ENCODE results near the gene GPER1. TPM values are rescaled to one million over a fixed set of nuclear protein-coding genes. Genes with fewer than 3 reads are reported as not detected.

The GPER1 gene
- total RNA-seq, 2 experiments from 2014 or later = 34.9 to 75.9 TPM

DNA sequence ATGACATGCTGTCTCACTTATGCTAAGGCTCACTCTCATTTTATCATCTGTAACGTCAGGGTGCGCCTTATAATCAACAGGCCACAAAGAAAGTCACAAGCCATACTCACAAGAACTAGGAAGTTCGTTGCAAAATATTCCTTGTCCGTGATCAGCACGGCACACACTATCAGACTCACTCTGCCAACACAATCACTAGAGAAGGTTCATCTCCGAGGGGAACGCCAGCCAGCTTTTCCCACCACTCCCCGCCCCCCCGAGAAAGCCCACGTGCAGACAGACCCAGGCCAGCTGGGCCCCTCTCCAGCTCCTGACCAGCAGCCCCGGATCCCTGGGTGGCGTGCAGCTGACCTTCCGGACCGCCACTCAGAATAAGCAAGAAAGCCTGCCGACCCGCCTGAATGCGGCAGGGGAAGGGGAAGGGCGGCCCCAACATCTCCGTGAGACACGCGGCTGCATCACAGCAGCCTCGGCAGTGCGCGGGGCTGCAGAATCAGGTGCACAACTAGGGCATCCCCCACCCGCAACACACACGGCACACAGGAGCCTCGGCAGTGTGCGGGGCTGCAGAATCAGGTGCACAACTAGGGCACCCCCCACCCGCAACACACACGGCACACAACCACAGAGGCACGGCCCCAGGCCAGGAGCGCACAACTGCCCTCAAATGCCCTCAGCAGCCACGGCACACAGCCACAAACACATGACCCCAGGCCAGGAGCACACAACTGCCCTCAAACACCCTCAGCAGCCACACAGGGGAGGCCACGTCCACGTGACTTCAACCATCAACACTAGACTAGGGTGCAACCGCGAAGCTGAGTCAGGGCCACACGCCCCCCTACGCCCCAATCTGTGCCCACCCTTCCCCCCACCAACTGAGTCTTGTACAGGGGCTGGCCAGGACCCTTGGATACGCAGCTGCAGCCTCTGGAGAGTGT is 46.1 kb upstream of the GPER1 start:
- POLR2A ChIA-PET = interaction anchor here (1.4 kb wide), 1 partner anchor 19 kb away, joined by 5 read pairs; no protein-coding TSS in a partner anchor
- CTCF ChIA-PET (ENCODE audit: unreplicated experiment) = no interaction called here
- Histone ChIP-seq H3K79me2 (ENCODE audit: insufficient read depth, low read depth, low read length) (no peaks in the 10 kb centered on the region), H2AFZ (ENCODE audit: low read length) (no peak overlapping the region), H3K9me2 (ENCODE audit: insufficient read depth, low read length) (no peaks in the 10 kb centered on the region), H3K36me3 (ENCODE audit: insufficient read depth, low read length) (no peaks in the 10 kb centered on the region), H4K20me1 (ENCODE audit: insufficient read depth, low read length) (no peaks in the 10 kb centered on the region), H3K27ac (ENCODE audit: low read depth, low read length, poor library complexity, severe bottlenecking) (no peak overlapping the region), H3K4me2 (ENCODE audit: low read length) (no peak overlapping the region), H3K9me3 (ENCODE audit: low read length) (no peaks in the 10 kb centered on the region), H3K4me3 (ENCODE audit: low read depth, low read length, poor library complexity, severe bottlenecking) (no peak overlapping the region), H3K4me1 (ENCODE audit: insufficient read depth, low read length, poor library complexity, severe bottlenecking) (peaks cover 15% of the 10 kb centered on the region)
- no peak for DNase-seq (ENCODE audit: low spot score)
- TF ChIP-seq, protein P1, sequence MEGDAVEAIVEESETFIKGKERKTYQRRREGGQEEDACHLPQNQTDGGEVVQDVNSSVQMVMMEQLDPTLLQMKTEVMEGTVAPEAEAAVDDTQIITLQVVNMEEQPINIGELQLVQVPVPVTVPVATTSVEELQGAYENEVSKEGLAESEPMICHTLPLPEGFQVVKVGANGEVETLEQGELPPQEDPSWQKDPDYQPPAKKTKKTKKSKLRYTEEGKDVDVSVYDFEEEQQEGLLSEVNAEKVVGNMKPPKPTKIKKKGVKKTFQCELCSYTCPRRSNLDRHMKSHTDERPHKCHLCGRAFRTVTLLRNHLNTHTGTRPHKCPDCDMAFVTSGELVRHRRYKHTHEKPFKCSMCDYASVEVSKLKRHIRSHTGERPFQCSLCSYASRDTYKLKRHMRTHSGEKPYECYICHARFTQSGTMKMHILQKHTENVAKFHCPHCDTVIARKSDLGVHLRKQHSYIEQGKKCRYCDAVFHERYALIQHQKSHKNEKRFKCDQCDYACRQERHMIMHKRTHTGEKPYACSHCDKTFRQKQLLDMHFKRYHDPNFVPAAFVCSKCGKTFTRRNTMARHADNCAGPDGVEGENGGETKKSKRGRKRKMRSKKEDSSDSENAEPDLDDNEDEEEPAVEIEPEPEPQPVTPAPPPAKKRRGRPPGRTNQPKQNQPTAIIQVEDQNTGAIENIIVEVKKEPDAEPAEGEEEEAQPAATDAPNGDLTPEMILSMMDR (conservative IDR thresholded peaks at IDR 0.05; ENCODE audit: low read length) = no peak
- no peak for TF ChIP-seq EZH2phosphoT487 (IDR thresholded peaks at IDR 0.05; ENCODE audit: borderline replicate concordance, low read depth, low read length)
- intact Hi-C loops (cut with micrococcal nuclease; ENCODE audit: unreplicated experiment) = no loop called here
- no TSS peak for BruUV-seq (replicated peaks)

DNA sequence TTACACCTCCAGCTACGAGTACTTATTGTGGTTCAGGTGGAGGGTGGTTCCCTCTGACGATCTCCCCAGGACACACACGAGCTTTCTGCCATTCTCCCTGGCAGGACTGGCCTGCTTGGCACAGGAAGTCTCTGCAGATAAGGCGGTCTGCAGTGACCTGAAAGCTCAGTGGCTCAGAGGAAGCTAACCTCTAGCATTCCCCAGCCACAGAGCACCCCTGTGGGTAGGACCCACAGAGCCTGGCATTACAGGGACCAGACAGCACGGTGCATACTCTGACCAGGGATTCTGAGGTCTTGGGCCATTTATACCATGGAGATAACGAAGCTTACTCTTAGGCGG is 45.5 kb upstream of the GPER1 start:
- Histone ChIP-seq H4K20me1 (ENCODE audit: insufficient read depth, low read length) (no peaks in the 10 kb centered on the region), H3K9me3 (ENCODE audit: low read length) (no peaks in the 10 kb centered on the region), H3K4me3 (ENCODE audit: low read depth, low read length, poor library complexity, severe bottlenecking) (no peak overlapping the region), H3K4me2 (ENCODE audit: low read length) (no peak overlapping the region), H3K4me1 (ENCODE audit: insufficient read depth, low read length, poor library complexity, severe bottlenecking) (peaks cover 15% of the 10 kb centered on the region), H3K9me2 (ENCODE audit: insufficient read depth, low read length) (no peaks in the 10 kb centered on the region), H3K36me3 (ENCODE audit: insufficient read depth, low read length) (no peaks in the 10 kb centered on the region), H3K27ac (ENCODE audit: low read depth, low read length, poor library complexity, severe bottlenecking) (no peak overlapping the region), H2AFZ (ENCODE audit: low read length) (no peak overlapping the region), H3K79me2 (ENCODE audit: insufficient read depth, low read depth, low read length) (no peaks in the 10 kb centered on the region)
- no TSS peak for BruUV-seq (replicated peaks)
- intact Hi-C loops (cut with micrococcal nuclease; ENCODE audit: unreplicated experiment) = no loop called here
- TF ChIP-seq, protein P1 (conservative IDR thresholded peaks at IDR 0.05; ENCODE audit: low read length) = no peak
- TF ChIP-seq EZH2phosphoT487 (IDR thresholded peaks at IDR 0.05; ENCODE audit: borderline replicate concordance, low read depth, low read length) = no peak
- CTCF ChIA-PET (ENCODE audit: unreplicated experiment) = no interaction called here
- POLR2A ChIA-PET = interaction anchor here (0.6 to 1.9 kb wide), 3 partner anchors 16 to 73 kb away, joined by 3 to 6 read pairs (median 5); no protein-coding TSS in a partner anchor
- no peak for DNase-seq (ENCODE audit: low spot score)

Measured in OCI-LY7 (cell line).